Adipose tissue (tissue), 3 donors: ENCODE measurements around the gene ZCCHC7. TPM values are rescaled to one million over a fixed set of nuclear protein-coding genes. Genes with fewer than 3 reads are reported as not detected.

Experiments used
- H3K27ac ChIP-seq: one replicate; pipeline ENCODE4 v1.5.1; 2013; ENCODE audit warnings: low read depth, low read length
- WGBS, 3 donors: extraction: QIAGEN DNeasy Blood & Tissue Kit; methylation state at CpG; one replicate each; pipeline ENCODE4 v1.1.7; 2013; 5-methylcytosine and 5-hydroxymethylcytosine counted together
- polyA plus RNA-seq, 3 donors: library from polyadenylated mRNA; stranded (reverse); fragments of 200-250 nt; gene quantifications; one replicate each; pipeline ENCODE4 v1.2.3, GENCODE V29; 2013
- donor health status: healthy with polysubstance abuse.
- donor health status: Bipolar disorder and iron deficiency.
- donor health status: healthy.

ZCCHC7 gene
- polyA plus RNA-seq, 3 donors = 5.2 to 13.2 (median 8.0) TPM

DNA sequence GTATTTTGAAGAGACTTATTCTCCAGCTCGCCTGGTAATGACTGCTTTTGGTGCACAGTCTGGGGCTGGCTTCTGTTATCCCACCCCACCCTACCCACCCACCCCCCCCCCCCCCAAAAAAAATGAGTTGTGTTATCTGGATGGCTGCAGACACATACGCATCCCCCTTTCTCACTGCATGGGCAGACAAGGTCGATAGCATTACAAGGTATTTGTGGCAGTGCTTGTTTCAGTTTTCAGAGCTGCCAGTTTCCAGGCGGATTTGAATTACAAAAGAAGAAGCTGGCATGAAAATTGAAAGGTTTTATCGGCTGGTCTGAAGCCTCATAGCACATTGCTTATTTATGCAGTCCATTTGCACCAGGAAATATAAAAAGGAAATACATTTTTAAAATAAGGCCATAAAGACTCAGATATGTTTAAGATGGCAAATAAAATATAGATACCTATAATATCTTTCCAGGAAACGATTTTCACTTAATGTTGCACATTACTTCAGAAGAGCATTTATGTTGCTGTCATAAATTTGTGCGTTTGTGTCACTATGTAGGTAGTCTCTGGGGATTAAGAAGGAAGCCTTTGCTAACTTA is 217.0 kb downstream of the ZCCHC7 start:
- H3K27ac ChIP-seq = no peak overlapping the region
- WGBS, 3 donors = 69 to 80% (median 77%) methylated on average over 7 of the region's 7 CpGs

DNA sequence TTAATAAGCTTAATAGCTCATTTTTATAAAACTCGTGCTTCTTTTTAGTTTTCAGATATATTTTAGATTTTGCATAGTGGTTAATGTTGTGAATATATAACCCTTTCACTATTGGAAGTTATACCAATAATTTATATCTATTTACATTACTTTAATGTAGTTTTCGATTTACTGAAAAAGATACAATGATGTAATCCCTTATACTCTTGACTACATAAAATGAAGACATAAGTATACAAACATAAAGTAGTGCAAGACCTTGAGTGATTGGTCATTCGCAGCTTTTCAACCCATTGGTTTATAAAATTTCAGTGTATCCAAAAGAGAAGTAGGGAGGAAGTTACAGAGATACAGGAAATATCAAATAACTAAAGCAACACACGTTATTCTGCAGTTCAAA is 217.8 kb downstream of the ZCCHC7 start:
- 69 to 90% (median 71%) methylated on average over 4 of the region's 4 CpGs for WGBS, 3 donors
- H3K27ac ChIP-seq = no peak overlapping the region

DNA sequence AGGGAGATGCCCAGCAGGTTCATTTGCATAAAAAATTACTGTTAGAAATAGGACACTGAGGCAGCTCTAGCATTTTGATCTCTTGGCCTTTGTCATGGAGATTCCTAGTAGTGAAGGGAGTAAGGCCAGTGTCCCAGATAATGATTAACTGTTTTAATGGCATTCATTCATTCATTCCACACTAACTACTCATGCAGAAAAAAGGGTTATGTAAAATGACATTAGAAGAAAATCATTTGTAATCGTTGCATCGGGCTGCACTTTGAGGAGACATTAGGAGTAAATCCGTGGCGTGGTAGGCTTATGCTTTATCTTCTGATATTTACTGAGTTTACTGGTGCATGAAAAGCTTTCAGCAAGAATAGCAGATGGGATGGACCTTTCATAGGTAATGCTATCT is 219.5 kb downstream of the ZCCHC7 start:
- WGBS, 3 donors = 91 to 97% (median 96%) methylated on average over 4 of the region's 4 CpGs
- no peak overlapping the region for H3K27ac ChIP-seq

DNA sequence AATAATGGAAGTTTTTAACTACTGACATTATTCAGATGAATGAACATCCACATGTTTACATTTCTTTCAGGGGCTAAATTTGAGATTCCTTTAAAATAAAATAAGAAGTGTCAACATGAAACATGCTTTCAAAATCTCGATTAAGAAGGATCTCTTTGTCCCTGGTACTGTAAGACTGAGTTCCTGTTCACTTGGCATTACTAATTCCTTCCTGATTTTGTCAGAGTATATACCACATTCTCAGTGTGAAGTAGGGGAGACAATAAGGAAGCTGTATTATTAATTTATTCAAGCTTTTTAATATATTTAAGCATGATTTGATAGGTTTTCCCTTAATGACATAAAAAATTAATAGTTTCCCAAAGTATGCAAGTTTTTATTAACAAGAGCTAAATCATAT is 220.6 kb downstream of the ZCCHC7 start:
- 39 to 67% (median 41%) methylated on average over 1 of the region's 1 CpG for WGBS, 3 donors
- H3K27ac ChIP-seq = no peak overlapping the region

DNA sequence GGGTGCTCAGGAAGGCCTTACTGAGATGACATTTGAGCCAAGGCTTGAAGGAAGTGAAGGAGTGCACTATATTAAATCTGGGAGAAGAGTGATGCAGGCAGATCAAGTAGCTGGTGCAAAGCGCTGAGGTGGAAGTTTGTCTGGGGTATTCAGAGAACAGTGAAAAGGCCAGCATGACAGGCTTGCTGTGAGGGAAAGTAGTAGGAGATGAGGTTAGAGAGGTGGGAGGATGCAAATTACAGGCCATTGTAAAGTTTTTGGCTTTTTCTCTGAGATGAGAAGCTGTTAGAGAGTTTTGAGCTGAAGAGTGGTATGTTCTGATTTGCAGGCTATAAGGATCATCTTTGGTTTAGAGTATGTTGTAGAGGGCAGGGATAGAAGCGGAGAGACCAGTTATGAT is 221.3 kb downstream of the ZCCHC7 start:
- 96 to 100% (median 98%) methylated on average over 2 of the region's 2 CpGs for WGBS, 3 donors
- no peak overlapping the region for H3K27ac ChIP-seq

DNA sequence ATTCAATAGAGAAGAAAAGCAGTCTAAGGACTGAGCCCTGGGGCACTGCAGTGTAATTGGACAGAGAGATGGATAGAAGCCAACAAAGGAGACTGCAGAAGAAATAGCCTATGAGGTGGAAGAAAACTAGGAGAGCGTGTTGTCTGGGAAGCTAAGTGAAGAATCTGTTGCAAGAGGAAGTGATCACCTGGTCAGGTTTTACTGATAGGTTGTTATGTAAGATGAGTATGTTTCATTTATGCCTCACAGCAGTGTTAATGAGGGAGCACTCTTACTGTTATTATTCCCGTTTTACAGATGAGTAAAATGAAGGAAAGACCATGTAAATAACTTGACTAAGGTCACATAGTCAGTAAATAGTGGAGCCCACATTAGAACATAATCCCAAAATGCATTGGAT is 222.1 kb downstream of the ZCCHC7 start:
- no peak overlapping the region for H3K27ac ChIP-seq
- 79 to 93% (median 92%) methylated on average over 2 of the region's 2 CpGs for WGBS, 3 donors

DNA sequence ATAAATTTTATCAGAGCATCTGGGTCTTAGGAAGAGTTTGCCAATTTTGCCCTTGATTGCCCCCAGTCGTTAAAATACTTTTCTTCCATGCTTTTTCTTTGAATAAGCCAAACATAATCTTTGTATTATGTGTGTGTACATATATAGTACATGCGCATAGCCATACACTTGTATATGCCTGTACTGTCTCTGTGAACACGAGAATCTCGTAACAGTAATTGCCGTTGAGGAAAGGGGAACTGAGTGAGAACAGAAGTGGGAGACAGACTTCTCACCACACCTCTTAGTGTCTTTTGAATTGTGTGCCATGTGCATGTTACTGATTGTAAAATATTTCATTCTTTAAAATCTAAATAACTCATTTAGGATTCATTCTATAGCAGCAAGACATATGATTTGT is 222.5 kb downstream of the ZCCHC7 start:
- WGBS, 3 donors = 72 to 84% (median 78%) methylated on average over 5 of the region's 5 CpGs
- H3K27ac ChIP-seq = no peak overlapping the region

DNA sequence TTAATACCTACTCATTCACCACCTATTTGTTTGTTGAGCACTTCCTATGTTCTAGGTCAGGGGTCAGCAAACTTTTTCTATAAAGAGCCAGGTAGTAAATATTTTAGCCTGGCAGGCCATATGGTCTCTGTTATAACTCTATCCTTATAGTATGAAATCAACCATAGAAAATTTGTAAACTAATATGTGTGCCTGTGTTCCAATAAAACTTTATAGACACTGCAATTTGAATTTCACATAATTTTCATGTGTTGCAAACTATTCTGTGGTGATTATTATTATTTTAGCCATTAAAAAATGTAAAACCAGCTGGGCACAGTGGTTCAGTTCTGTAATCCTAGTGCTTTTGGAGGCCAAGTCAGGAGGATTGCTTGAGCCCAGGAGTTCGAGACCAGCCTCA is 223.3 kb downstream of the ZCCHC7 start:
- no peak overlapping the region for H3K27ac ChIP-seq
- 97 to 100% (median 100%) methylated on average over 1 of the region's 1 CpG for WGBS, 3 donors

DNA sequence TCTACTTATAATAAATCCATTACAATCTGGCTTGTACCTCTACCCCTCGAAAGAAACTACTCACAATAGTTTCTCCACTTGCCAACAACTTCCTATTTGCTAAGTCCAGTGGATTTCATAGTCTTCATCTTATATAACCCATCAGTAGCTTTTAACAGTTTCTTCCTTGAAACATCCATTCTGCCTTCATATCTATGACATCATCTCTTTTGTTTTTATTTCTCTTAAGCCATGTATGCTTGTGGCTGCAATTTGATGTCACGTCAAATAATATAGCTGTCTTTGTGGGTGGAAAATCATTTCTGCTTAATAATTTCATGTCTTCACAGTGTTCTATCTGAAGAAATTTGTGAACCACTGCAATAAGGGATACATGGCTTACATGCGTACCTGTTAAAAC is 224.7 kb downstream of the ZCCHC7 start:
- no peak overlapping the region for H3K27ac ChIP-seq
- 80 to 91% (median 82%) methylated on average over 3 of the region's 3 CpGs for WGBS, 3 donors

DNA sequence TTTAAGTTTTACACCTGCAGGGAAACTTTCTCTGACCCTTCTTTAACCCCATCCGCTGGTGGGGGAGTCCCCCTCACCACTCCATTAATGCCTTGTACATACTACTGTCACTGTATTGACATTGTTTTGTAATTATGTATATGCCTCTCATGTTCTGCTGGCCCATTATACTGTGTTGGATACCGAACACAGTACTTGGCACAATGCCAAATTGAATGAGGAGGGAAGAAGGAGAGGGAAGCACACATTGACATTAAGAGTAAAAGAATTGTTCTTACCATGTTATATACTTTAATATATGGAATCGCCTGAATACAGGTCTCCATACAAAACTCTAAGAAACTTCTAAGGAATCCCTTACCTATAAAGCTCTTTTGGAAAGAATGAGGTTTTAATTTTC is 228.5 kb downstream of the ZCCHC7 start:
- 84 to 85% (median 85%) methylated on average over 3 of the region's 3 CpGs for WGBS, 3 donors
- no peak overlapping the region for H3K27ac ChIP-seq

DNA sequence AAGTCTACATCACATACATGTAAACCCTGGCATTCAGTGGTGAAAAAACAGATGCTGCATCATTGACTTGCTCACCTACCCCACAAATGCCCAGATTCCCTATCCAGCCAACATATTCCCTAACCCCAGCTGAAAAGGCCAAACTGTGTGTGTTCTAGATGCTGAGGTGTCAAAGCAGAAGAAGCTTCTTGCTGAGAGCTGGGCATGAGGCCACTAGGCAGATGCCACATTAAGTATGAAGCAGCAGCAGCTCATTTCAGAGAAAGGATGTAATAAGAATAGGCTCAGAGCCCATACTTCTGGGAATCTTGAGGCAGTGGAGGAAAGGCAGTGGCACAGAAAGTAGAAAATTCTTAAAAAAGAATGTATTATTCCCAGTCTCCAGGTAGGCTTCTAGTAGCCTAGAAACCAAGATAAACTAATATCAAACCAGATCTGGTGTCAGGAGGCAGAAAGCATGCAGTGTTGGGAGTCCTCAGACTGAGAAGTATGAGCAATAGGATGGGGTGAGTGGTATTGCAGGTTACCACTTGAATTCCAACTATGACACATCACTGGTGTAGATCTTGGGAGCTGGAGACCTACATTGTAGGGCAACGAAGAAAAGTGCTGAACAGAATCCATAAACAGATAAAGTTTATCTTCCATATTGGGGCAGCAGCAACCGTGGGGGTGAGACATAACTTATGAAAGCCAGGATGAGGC is 230.3 kb downstream of the ZCCHC7 start:
- no peak overlapping the region for H3K27ac ChIP-seq
- 67 to 91% (median 89%) methylated on average over 2 of the region's 2 CpGs for WGBS, 3 donors

DNA sequence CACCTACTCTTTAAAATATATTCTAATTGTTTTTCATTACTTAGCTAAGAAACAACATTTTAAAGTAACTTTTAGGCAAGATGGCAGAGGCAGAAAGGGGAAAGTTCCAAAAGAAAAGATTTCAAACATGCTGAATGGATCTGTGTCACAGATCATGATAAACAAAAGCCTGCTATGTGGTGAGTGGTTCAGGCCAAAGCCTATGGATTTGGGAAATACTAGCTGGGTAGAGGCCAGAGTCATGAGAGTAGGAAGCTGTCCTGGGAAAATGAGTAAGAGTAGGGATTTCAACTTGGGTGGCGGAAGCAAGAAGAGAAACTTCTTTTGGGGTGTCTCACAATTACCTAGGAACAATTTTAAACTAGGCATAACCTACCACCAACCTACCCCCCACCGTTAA is 233.4 kb downstream of the ZCCHC7 start:
- 94 to 98% (median 98%) methylated on average over 2 of the region's 2 CpGs for WGBS, 3 donors
- no peak overlapping the region for H3K27ac ChIP-seq

DNA sequence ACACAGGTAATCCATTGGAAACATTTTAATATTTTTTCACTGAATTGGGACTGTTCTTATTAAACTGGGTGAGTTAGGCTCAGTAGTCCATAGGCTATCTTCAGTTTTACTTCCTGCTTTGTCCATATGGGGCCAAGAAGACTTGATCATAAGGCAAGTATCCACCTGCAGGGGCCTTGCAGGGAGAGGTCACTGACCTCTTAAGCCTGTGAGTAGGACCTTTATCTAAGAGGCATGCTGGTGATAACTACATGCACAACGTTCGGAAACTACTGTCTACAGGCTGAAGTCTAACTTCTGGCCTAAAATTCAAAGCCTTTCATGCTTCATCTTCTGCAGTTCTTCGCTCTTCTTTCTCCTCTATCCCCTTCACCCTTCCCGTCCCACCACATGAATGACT is 242.1 kb downstream of the ZCCHC7 start:
- 85 to 94% (median 87%) methylated on average over 4 of the region's 4 CpGs for WGBS, 3 donors
- no peak overlapping the region for H3K27ac ChIP-seq

DNA sequence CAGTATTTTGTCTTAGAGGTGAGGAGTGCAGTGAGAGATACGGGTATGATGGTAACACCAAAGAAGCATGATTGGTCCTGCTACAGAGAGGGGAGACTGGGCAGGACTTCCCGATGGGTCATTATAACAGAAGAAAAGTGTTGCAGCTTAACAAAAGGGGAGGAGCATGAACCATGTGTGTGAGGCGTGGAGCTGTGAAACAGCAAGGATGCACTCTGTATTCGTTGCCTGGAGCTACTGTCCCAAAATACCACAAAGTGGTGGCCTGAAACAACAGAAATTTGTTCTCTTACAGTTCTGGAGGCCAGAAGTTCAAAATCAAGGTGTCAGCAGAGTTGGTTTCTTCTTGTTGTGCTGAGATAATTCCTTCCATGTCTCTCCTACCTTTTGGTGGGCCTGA is 242.8 kb downstream of the ZCCHC7 start:
- no peak overlapping the region for H3K27ac ChIP-seq
- WGBS, 3 donors = 91 to 96% (median 93%) methylated on average over 4 of the region's 4 CpGs

DNA sequence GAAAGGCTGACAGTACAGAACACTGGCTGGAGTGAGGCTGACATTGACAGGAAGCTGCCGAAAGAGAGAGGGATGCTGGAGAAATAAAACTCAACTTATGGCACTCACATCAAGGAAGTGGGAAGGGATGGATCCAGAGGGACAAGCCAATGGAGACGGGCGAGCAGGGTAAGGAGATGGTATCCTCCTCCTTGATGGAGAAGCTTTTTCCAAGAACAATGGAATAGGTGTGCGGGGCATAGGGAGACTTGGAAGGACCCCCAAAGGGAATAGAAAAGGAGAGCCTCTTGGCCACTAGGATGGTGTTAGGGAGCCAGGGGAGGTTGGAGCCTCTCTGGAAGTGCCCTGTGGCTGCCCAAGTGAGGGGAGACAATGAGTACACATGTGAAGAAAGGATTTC is 243.8 kb downstream of the ZCCHC7 start:
- WGBS, 3 donors = 79 to 86% (median 85%) methylated on average over 4 of the region's 4 CpGs
- no peak overlapping the region for H3K27ac ChIP-seq

DNA sequence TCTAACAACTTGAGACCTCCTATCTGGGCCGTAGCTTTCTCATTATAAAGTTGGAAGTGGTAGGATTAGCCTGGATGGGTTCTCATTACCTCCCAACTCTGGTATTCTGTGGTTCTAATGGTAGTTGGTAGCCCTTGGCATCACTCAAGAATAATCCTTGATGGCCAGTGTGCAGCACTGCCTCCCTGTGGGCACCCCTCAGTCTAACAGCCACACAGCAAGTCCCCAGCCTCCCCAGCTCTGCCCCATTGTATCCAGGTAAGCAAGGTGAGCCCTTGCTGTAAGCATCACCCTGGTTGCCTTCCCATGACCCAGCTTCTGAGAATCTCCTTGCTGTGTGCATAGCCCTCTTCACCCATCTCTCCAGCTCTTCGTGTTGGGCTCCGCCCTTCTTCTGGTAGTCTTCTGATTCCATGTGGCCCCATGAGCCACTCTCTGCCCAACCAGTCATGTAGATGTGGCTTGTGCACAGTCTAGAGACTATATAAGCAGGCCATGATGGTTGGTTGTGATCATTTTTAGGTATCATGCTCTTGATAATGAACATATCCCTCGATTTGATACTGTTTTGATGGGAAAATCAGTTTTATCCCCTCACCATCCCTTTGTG is 244.5 kb downstream of the ZCCHC7 start:
- H3K27ac ChIP-seq = no peak overlapping the region
- WGBS, 3 donors = 88 to 93% (median 92%) methylated on average over 4 of the region's 4 CpGs

DNA sequence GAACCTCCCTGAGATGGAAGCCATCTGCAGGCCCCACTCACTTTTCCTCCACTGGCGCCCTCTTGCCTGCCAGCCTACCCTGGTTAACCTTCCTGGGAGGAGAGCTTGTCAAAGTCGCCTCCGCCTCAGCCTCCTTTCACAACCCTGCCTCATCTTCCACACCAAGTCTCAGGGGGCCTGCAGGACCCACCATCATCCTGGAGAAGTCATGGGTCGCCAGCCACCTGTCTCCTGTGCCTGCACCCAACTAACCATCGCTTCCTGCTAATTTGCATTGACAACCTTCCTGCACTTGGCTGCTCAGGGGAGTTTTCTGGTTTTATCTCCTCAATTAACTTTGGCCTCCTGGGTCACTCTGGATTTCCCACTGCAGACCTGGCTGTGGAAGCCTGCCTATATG is 249.3 kb downstream of the ZCCHC7 start:
- WGBS, 3 donors = 93 to 97% (median 94%) methylated on average over 5 of the region's 5 CpGs
- H3K27ac ChIP-seq = no peak overlapping the region

DNA sequence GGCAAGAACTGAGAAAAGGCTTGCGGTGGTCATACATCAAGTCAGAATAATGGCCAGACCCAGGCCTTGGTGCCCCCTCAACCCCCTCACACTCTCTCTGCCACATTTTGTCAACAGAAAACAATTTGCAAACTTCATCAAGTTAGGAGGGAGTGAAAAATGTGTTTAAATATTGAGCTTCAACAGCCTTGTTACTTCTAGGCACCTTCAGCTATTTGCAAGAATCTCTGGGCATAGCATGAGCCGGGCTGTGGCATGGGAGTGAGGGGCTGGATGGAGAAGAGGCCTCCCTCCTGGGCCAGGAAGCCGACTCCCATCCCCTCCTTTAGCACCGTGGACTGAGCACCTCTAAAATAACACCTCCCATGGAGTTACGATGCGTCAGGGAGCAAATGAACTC is 249.9 kb downstream of the ZCCHC7 start:
- 83 to 86% (median 85%) methylated on average over 6 of the region's 6 CpGs for WGBS, 3 donors
- no peak overlapping the region for H3K27ac ChIP-seq

DNA sequence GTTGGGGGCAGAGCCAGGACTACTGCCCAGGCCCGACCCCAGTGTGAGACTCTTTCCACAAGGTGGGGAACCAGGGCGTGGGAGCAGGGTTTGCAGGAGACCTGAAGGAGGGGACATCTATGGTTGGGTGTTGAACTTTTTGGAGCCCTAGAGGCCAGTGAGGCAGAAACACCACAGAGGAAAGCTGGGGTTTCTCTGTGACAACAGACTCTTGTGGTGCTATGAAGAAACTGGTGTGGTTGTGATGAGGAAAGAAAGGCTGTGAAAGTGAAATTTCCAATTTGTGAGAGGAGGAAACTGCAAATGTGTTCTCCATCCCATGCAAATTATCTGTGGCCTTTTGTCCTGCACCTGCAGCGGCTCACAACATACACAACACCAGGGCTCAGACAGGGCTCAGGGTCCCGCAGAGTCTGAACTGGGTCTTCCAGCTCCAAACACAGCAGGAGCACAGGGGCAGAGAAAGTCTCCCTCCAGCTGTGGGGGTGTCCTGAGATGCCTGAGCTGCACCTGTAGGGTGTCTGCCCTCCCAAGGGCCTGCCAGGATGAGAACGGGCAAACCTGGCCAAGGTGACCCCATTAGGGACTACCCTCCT is 250.7 kb downstream of the ZCCHC7 start:
- no peak overlapping the region for H3K27ac ChIP-seq
- WGBS, 3 donors = 79 to 81% (median 80%) methylated on average over 5 of the region's 5 CpGs
